ENCODE results near the gene NSMCE4A.

NSMCE4A gene

GRCh38 chr10:121959671-121960070 is 15.3 kb downstream of the NSMCE4A start:
- peaks cover 11% of the 10 kb centered on the region for H3K4me1 ChIP-seq (ENCODE audit: insufficient read depth, low read length)
- H3K9ac ChIP-seq (ENCODE audit: low read depth, low read length) = no peak overlapping the region
- H3K4me3 ChIP-seq (ENCODE audit: low read length) = no peak overlapping the region
- WGBS = 49% methylated on average over 2 of the region's 3 CpGs
- peak overlapping the region; percentile 21; the same call in 1 of the 2 replicates for H3K27ac ChIP-seq (ENCODE audit: low read depth, low read length)
- H3K27me3 ChIP-seq (ENCODE audit: insufficient read depth, low read length) = no peaks in the 10 kb centered on the region
- H3K36me3 ChIP-seq (ENCODE audit: insufficient read depth, low read length) = peaks cover 63% of the 10 kb centered on the region
- H3K9me3 ChIP-seq (ENCODE audit: insufficient read depth, low read depth, low read length) = no peaks in the 10 kb centered on the region

- Histone ChIP-seq H3K4me1 (ENCODE audit: insufficient read depth, low read length) (peaks cover 11% of the 10 kb centered on the region), H3K36me3 (ENCODE audit: insufficient read depth, low read length) (peaks cover 46% of the 10 kb centered on the region), H3K4me3 (ENCODE audit: low read length) (no peak overlapping the region), H3K27me3 (ENCODE audit: insufficient read depth, low read length) (no peaks in the 10 kb centered on the region), H3K9ac (ENCODE audit: low read depth, low read length) (no peak overlapping the region), H3K9me3 (ENCODE audit: insufficient read depth, low read depth, low read length) (no peaks in the 10 kb centered on the region), H3K27ac (ENCODE audit: low read depth, low read length) (no peak overlapping the region)
- 95% methylated on average over 7 of the region's 7 CpGs for WGBS
These were observed 18.6 kb downstream of the NSMCE4A start for GRCh38 chr10:121956111-121957061.

- Histone ChIP-seq H3K36me3 (ENCODE audit: insufficient read depth, low read length) (peaks cover 14% of the 10 kb centered on the region), H3K4me1 (ENCODE audit: insufficient read depth, low read length) (no peaks in the 10 kb centered on the region), H3K27me3 (ENCODE audit: insufficient read depth, low read length) (no peaks in the 10 kb centered on the region), H3K9ac (ENCODE audit: low read depth, low read length) (no peak overlapping the region), H3K27ac (ENCODE audit: low read depth, low read length) (no peak overlapping the region), H3K4me3 (ENCODE audit: low read length) (no peak overlapping the region), H3K9me3 (ENCODE audit: insufficient read depth, low read depth, low read length) (no peaks in the 10 kb centered on the region)
- 89% methylated on average over 5 of the region's 5 CpGs for WGBS
These were observed 22.8 kb downstream of the NSMCE4A start for GRCh38 chr10:121952226-121952625.

- Histone ChIP-seq H3K9me3 (ENCODE audit: insufficient read depth, low read depth, low read length) (no peaks in the 10 kb centered on the region), H3K4me3 (ENCODE audit: low read length) (no peak overlapping the region), H3K36me3 (ENCODE audit: insufficient read depth, low read length) (no peaks in the 10 kb centered on the region), H3K9ac (ENCODE audit: low read depth, low read length) (no peak overlapping the region), H3K4me1 (ENCODE audit: insufficient read depth, low read length) (no peaks in the 10 kb centered on the region), H3K27me3 (ENCODE audit: insufficient read depth, low read length) (no peaks in the 10 kb centered on the region), H3K27ac (ENCODE audit: low read depth, low read length) (no peak overlapping the region)
- 91% methylated on average over 3 of the region's 3 CpGs for WGBS
These were observed 25.6 kb downstream of the NSMCE4A start for GRCh38 chr10:121949451-121949850.

- no peaks in the 10 kb centered on the region for H3K27me3 ChIP-seq (ENCODE audit: insufficient read depth, low read length)
- WGBS = 84% methylated on average over 2 of the region's 2 CpGs
- no peaks in the 10 kb centered on the region for H3K4me1 ChIP-seq (ENCODE audit: insufficient read depth, low read length)
- H3K4me3 ChIP-seq (ENCODE audit: low read length) = no peak overlapping the region
- no peak overlapping the region for H3K27ac ChIP-seq (ENCODE audit: low read depth, low read length)
- no peaks in the 10 kb centered on the region for H3K36me3 ChIP-seq (ENCODE audit: insufficient read depth, low read length)
- no peak overlapping the region for H3K9ac ChIP-seq (ENCODE audit: low read depth, low read length)
- no peaks in the 10 kb centered on the region for H3K9me3 ChIP-seq (ENCODE audit: insufficient read depth, low read depth, low read length)
These were observed 26.0 kb downstream of the NSMCE4A start for GRCh38 chr10:121949049-121949448.

- no peaks in the 10 kb centered on the region for H3K4me1 ChIP-seq (ENCODE audit: insufficient read depth, low read length)
- no peaks in the 10 kb centered on the region for H3K36me3 ChIP-seq (ENCODE audit: insufficient read depth, low read length)
- no peaks in the 10 kb centered on the region for H3K9me3 ChIP-seq (ENCODE audit: insufficient read depth, low read depth, low read length)
- H3K27ac ChIP-seq (ENCODE audit: low read depth, low read length) = no peak overlapping the region
- H3K4me3 ChIP-seq (ENCODE audit: low read length) = no peak overlapping the region
- H3K27me3 ChIP-seq (ENCODE audit: insufficient read depth, low read length) = no peaks in the 10 kb centered on the region
- WGBS = 89% methylated on average over 7 of the region's 7 CpGs
- H3K9ac ChIP-seq (ENCODE audit: low read depth, low read length) = no peak overlapping the region
These were observed 27.4 kb downstream of the NSMCE4A start for GRCh38 chr10:121947343-121948330.

- no peaks in the 10 kb centered on the region for H3K9me3 ChIP-seq (ENCODE audit: insufficient read depth, low read depth, low read length)
- no peak overlapping the region for H3K27ac ChIP-seq (ENCODE audit: low read depth, low read length)
- H3K9ac ChIP-seq (ENCODE audit: low read depth, low read length) = no peak overlapping the region
- H3K36me3 ChIP-seq (ENCODE audit: insufficient read depth, low read length) = no peaks in the 10 kb centered on the region
- H3K27me3 ChIP-seq (ENCODE audit: insufficient read depth, low read length) = no peaks in the 10 kb centered on the region
- 100% methylated on average over 1 of the region's 2 CpGs for WGBS
- no peak overlapping the region for H3K4me3 ChIP-seq (ENCODE audit: low read length)
- H3K4me1 ChIP-seq (ENCODE audit: insufficient read depth, low read length) = no peaks in the 10 kb centered on the region
These were observed 32.1 kb downstream of the NSMCE4A start for GRCh38 chr10:121942749-121943416.

GRCh38 chr10:121941532-121941931 is 33.5 kb downstream of the NSMCE4A start:
- H3K4me3 ChIP-seq (ENCODE audit: low read length) = no peak overlapping the region
- H3K27ac ChIP-seq (ENCODE audit: low read depth, low read length) = no peak overlapping the region
- no peaks in the 10 kb centered on the region for H3K27me3 ChIP-seq (ENCODE audit: insufficient read depth, low read length)
- no peak overlapping the region for H3K9ac ChIP-seq (ENCODE audit: low read depth, low read length)
- WGBS = 93% methylated on average over 3 of the region's 3 CpGs
- no peaks in the 10 kb centered on the region for H3K4me1 ChIP-seq (ENCODE audit: insufficient read depth, low read length)
- no peaks in the 10 kb centered on the region for H3K36me3 ChIP-seq (ENCODE audit: insufficient read depth, low read length)
- H3K9me3 ChIP-seq (ENCODE audit: insufficient read depth, low read depth, low read length) = no peaks in the 10 kb centered on the region

GRCh38 chr10:121936295-121936694 is 38.7 kb downstream of the NSMCE4A start:
- Histone ChIP-seq H3K9ac (ENCODE audit: low read depth, low read length) (no peak overlapping the region), H3K36me3 (ENCODE audit: insufficient read depth, low read length) (no peaks in the 10 kb centered on the region), H3K9me3 (ENCODE audit: insufficient read depth, low read depth, low read length) (no peaks in the 10 kb centered on the region), H3K27ac (ENCODE audit: low read depth, low read length) (no peak overlapping the region), H3K4me3 (ENCODE audit: low read length) (no peak overlapping the region), H3K27me3 (ENCODE audit: insufficient read depth, low read length) (no peaks in the 10 kb centered on the region), H3K4me1 (ENCODE audit: insufficient read depth, low read length) (no peaks in the 10 kb centered on the region)
- WGBS = 96% methylated on average over 2 of the region's 2 CpGs

- H3K9me3 ChIP-seq (ENCODE audit: insufficient read depth, low read depth, low read length) = no peaks in the 10 kb centered on the region
- H3K9ac ChIP-seq (ENCODE audit: low read depth, low read length) = no peak overlapping the region
- no peaks in the 10 kb centered on the region for H3K4me1 ChIP-seq (ENCODE audit: insufficient read depth, low read length)
- H3K27ac ChIP-seq (ENCODE audit: low read depth, low read length) = no peak overlapping the region
- H3K4me3 ChIP-seq (ENCODE audit: low read length) = no peak overlapping the region
- WGBS = 91% methylated on average over 7 of the region's 7 CpGs
- H3K27me3 ChIP-seq (ENCODE audit: insufficient read depth, low read length) = no peaks in the 10 kb centered on the region
- H3K36me3 ChIP-seq (ENCODE audit: insufficient read depth, low read length) = no peaks in the 10 kb centered on the region
These were observed 39.3 kb downstream of the NSMCE4A start for GRCh38 chr10:121935702-121936101.
